ENCODE data around the gene ATP9B.

The ATP9B gene

DNA sequence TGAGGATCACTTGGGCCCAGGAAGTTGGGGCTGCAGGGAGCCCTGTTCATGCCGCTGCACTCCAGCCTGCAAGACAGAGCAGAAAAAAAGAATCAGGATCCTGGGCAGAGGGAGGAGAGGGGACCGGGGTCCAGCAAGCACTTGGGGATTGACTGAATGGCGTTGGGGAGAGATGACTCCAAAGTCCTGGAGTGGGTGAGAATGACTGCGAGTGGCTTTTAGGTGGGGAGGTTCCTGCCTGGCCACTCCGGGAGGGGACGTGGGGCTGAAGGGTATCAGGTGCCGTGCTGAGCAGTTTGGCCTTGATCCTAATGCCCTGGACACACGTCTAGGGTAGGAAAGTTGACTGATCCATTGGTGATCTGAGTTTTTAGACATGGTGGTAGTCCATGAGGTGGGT lies 323.0 kb downstream of the ATP9B start:
- Histone ChIP-seq H3K4me1 (ENCODE audit: insufficient read depth, poor library complexity, severe bottlenecking) (no peaks in the 10 kb centered on the region), H3K36me3 (ENCODE audit: low read depth) (no peaks in the 10 kb centered on the region), H3K27ac (ENCODE audit: poor library complexity, severe bottlenecking) (no peak overlapping the region), H3K4me3 (ENCODE audit: severe bottlenecking) (no peak overlapping the region), H3K9me3 (ENCODE audit: severe bottlenecking) (no peaks in the 10 kb centered on the region), H3K27me3 (ENCODE audit: insufficient read depth, poor library complexity, severe bottlenecking) (peaks cover 25% of the 10 kb centered on the region)
- ATAC-seq (ENCODE audit: low read depth) (no peak), DNase-seq (ENCODE audit: low spot score) (peak; percentile 18)
- TF ChIP-seq, protein P1, sequence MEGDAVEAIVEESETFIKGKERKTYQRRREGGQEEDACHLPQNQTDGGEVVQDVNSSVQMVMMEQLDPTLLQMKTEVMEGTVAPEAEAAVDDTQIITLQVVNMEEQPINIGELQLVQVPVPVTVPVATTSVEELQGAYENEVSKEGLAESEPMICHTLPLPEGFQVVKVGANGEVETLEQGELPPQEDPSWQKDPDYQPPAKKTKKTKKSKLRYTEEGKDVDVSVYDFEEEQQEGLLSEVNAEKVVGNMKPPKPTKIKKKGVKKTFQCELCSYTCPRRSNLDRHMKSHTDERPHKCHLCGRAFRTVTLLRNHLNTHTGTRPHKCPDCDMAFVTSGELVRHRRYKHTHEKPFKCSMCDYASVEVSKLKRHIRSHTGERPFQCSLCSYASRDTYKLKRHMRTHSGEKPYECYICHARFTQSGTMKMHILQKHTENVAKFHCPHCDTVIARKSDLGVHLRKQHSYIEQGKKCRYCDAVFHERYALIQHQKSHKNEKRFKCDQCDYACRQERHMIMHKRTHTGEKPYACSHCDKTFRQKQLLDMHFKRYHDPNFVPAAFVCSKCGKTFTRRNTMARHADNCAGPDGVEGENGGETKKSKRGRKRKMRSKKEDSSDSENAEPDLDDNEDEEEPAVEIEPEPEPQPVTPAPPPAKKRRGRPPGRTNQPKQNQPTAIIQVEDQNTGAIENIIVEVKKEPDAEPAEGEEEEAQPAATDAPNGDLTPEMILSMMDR (IDR thresholded peaks at IDR 0.05; ENCODE audit: poor library complexity, severe bottlenecking), result no peak

DNA sequence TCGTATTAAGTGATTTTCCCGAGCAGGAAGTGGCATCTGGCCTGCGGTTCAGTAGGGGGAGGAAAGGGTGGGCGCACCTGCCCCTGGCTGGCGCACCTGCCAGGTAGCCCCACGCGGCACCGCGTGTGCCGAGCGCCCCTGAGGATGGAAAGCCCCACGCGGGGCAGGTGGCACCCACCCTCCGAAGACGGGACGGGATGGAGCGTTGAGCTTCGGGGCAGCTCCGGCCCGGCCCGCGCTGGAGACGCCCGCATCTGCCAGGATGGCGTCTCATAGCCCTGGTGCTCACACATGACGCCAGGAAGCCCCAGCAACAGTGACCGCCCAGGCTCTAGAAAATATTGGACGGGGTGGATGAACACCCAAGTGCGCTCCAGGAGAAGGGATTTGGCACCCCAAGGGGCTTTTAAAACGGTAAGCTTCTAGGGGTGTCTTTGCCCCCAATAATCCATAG lies 324.0 kb downstream of the ATP9B start:
- ATAC-seq (ENCODE audit: low read depth), result no peak
- peak overlapping the region; percentile 36 for H3K27ac ChIP-seq (ENCODE audit: poor library complexity, severe bottlenecking)
- H3K36me3 ChIP-seq (ENCODE audit: low read depth), result no peaks in the 10 kb centered on the region
- H3K4me3 ChIP-seq (ENCODE audit: severe bottlenecking), result peak overlapping the region; percentile 40
- no peaks in the 10 kb centered on the region for H3K4me1 ChIP-seq (ENCODE audit: insufficient read depth, poor library complexity, severe bottlenecking)
- peak; percentile 31 for DNase-seq (ENCODE audit: low spot score)
- H3K9me3 ChIP-seq (ENCODE audit: severe bottlenecking), result no peaks in the 10 kb centered on the region
- TF ChIP-seq, protein P1 (IDR thresholded peaks at IDR 0.05; ENCODE audit: poor library complexity, severe bottlenecking), result no peak
- peaks cover 25% of the 10 kb centered on the region for H3K27me3 ChIP-seq (ENCODE audit: insufficient read depth, poor library complexity, severe bottlenecking)

DNA sequence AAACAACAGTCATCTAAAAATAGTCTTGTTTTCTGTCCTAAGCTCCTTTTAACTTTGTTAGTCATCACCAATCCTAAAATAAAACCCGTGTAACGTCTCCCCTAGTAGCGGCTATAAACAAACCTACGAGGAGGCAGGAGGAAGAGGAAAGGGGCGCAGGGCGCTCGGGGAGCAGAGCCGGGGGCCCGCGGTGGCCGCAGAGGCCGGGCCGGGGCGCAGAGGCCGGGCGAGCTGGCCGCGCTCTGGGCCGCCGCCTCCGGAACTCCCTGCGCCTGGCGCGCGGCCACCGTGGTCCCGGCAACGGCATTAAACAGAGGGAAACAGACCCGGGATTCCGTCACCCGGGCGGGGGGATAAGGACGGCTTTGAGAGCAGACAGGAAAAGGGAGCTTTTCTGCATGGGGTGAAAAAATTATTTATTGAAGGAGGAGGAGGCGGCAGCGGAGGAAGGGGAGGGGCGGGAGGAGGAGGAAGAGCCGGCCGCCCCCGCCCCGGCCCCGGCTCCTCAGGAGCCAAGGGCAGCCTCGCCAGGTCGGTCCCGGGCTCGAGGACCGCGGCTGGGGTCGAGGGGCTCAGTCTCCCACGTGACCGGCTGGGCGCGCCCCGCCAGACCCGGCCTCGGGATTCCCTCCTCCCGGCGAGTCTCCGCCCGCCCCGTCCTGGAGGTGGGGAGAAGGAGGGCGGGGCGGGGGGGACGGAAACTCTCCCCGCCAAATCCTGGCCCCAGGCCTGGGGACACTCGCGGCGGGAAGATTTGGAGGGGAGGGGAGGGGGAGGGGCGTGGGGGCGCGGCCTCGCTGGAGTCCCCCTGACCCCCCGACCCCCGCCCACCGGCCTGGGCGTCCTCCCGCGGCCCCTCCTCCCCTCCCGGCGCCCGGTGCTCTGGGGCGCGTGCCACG lies 324.7 kb downstream of the ATP9B start:
- peak overlapping the region; percentile 40 for H3K4me3 ChIP-seq (ENCODE audit: severe bottlenecking)
- TF ChIP-seq, protein P1 (IDR thresholded peaks at IDR 0.05; ENCODE audit: poor library complexity, severe bottlenecking), result no peak
- no peaks in the 10 kb centered on the region for H3K36me3 ChIP-seq (ENCODE audit: low read depth)
- peak overlapping the region; percentile 36 for H3K27ac ChIP-seq (ENCODE audit: poor library complexity, severe bottlenecking)
- H3K9me3 ChIP-seq (ENCODE audit: severe bottlenecking), result no peaks in the 10 kb centered on the region
- no peaks in the 10 kb centered on the region for H3K4me1 ChIP-seq (ENCODE audit: insufficient read depth, poor library complexity, severe bottlenecking)
- DNase-seq (ENCODE audit: low spot score) (peak; percentile 85), ATAC-seq (ENCODE audit: low read depth) (peak; percentile 68)
- peaks cover 19% of the 10 kb centered on the region for H3K27me3 ChIP-seq (ENCODE audit: insufficient read depth, poor library complexity, severe bottlenecking)

DNA sequence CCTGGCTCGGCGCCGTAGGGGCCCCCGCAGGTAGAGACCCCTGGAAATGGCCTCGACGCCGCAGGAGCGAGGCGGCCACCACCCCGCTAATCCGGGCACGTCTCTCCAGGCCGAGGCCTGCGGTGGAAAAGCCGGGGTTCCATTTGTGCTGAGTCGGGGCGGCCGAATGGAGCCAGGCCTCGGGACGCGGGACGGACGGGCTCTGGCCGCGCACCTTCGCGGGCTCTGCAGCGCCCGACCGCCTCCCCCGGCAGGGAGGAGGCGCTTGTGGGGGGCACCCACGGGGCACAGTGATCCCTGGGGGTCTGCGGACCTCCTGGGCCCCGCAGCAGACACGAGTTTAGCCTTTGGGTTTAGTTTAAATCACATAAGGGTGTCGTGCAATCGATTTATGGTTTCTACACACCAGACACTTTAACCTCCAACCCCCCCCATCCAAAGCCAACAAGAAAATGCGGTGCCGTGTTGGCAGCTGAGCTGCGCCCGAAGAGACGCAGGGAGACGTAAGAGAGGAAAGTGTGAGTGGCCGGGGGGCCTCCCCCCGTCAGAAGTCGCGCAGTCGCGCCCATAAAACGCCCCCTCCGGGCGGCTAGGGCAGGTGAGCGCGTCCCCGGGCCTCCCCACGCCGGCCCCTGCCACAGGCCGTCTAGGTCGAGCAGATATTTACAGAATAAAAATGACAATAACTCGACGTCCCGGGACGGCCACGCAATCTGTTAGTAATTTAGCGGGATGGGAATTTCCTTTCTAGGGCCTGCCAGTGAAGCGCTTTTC lies 325.5 kb downstream of the ATP9B start:
- Histone ChIP-seq H3K4me1 (ENCODE audit: insufficient read depth, poor library complexity, severe bottlenecking) (no peaks in the 10 kb centered on the region), H3K9me3 (ENCODE audit: severe bottlenecking) (no peaks in the 10 kb centered on the region), H3K27ac (ENCODE audit: poor library complexity, severe bottlenecking) (peak overlapping the region; percentile 36), H3K4me3 (ENCODE audit: severe bottlenecking) (peak overlapping the region; percentile 40), H3K36me3 (ENCODE audit: low read depth) (no peaks in the 10 kb centered on the region), H3K27me3 (ENCODE audit: insufficient read depth, poor library complexity, severe bottlenecking) (peaks cover 16% of the 10 kb centered on the region)
- ATAC-seq (ENCODE audit: low read depth) (peak; percentile 45), DNase-seq (ENCODE audit: low spot score) (peak; percentile 40)
- TF ChIP-seq, protein P1 (IDR thresholded peaks at IDR 0.05; ENCODE audit: poor library complexity, severe bottlenecking), result no peak
